ENCODE measurements around the gene CLUH.
"Not testable (repeated sequence)": the region's sequence is repeated elsewhere in the genome, so short reads cannot be mapped to it uniquely, and the experiment has no call there.

Gene CLUH

DNA sequence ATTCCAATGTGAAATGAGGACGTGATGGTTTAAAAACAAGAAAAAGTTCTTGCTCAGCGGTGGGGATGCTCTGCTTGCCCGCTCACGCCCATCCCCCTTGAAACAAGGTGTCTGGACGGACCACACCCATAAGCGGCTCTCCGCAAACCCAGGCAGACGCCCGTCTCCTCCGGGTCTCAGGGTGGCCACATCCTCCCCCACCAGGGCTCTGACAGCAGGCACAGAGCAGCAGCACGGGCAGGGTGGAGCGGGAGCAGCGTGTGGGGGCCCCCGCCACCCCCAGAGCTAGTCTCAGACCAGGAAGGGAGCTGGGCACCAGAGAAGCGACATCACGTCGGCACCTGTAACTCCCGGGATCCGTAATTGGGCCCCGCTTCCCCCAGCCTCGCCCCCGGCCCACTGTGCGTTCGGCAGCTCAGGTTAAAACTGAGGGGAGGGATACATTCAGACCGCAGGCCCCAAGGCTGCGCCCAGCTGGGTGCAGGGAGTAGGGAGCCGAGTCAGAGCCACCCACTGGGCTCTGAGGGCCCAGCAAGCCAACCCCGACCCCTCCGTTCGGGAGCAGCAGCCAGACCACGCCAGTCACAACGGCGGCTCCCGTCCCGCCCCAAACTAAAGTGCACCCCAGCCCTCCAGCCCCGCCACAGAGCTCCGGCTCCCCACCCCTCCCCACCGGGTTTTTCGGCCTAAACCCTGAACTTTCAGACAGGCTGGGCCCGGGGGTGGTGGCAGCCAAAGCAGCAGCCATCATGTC is 22.0 kb downstream of the CLUH start:
- DNase-seq (ENCODE audit: extremely low read depth in 1 of 2, low read depth in 1 of 2): no peak

DNA sequence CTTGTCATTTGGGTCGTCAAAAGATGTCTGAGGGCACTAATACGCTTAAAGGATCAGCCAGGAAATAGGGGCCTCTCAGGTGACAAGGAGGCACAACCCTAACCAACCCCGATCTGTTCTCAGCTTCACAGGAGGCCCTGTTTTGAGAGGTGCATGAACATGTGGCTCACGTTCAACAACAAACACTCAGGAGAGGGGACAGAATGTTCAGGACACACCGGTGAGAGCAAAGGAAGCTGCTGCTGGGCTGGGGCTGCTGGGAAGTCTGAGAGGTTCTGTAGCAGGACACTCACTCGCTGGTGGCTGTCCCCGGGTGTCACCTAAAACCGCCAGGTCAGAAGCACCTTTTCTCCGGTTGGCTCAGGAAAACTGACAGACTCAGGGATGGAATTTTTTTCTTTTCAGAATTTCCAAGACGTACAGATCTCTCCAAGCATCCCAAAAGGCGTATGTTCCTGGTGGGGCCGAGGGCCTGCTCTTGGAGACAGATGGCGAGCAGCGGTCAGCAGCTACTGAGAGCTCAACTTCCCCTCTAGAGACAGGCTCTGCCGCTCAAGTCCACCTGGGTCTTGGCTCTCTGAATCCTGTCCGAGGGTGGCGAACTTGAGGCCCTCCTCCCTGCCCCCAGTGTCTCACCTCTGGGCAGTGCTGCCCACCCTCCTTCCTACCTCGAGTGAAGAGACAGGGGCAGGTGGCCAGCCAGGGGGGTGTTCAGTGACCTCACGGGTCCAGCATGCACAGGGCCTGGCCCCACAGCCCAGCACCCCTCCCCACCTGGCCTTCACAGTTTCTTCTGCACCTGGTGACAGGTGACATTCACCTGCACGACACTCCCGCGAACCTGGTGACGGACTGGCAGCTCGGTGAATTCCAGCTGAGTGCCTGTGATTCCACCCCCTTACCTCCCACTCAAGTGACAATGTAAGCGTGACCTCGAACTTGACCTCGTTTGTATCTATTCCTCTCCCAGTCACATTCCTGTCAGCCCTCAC is 22.9 kb downstream of the CLUH start:
- no peak for DNase-seq (ENCODE audit: extremely low read depth in 1 of 2, low read depth in 1 of 2)

DNA sequence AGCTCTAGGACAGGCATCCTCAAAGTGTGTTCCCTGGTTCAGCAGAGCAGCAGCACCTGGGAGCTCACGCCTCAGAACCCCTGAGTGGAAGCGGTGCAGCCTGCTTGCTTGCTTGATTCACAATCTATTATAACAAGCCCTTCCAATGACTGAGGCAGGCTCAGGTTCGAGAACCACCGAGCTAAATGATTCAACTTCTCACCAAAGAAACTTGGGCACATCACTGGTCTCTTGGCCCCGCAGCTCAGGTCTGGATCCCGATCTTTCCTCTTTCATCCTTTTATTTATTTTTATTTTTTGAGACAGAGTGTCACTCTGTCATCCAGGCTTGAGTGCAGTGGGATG is 24.5 kb downstream of the CLUH start:
- no peak for DNase-seq (ENCODE audit: extremely low read depth in 1 of 2, low read depth in 1 of 2)

DNA sequence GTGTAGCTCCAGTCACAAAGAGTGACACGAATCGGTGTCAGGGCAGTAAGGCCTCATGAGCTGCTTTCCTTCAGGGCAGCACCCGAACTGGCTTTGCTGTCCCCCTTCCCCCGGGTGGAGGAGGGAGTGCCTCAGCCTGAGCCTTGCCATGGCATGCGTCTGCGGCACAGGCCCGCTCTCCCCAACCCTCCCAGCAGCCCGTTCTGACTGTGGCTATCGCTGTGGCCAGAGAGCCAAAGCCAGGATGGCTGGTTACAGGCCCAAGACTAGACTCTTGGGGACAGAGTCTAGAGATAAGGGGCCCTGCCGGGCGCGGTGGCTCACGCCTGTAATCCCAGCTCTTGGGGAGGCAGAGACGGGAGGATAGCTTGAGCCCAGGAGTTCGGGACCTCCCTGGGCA is 25.9 kb downstream of the CLUH start:
- no peak for DNase-seq (ENCODE audit: extremely low read depth in 1 of 2, low read depth in 1 of 2)

DNA sequence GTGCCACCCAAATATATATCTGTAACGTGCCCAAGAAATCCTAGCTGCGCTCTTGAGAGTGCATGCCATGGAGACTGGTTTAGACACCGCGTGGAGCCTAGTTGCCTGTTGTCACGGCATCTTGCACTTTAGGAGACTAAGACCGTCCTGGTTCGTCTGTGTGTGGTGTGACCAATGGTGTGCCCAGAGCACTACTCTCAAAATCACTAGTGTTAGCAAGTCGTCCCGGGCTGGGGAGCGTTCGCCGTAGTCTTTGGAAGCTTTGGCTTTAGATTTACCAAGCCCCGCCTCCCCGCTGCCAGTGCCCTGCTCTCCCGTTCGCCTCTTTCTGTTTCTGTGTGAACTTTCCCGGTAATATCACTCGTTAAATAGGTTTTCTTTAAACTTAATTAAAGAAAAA is 27.0 kb downstream of the CLUH start:
- DNase-seq (ENCODE audit: extremely low read depth in 1 of 2, low read depth in 1 of 2): no peak

DNA sequence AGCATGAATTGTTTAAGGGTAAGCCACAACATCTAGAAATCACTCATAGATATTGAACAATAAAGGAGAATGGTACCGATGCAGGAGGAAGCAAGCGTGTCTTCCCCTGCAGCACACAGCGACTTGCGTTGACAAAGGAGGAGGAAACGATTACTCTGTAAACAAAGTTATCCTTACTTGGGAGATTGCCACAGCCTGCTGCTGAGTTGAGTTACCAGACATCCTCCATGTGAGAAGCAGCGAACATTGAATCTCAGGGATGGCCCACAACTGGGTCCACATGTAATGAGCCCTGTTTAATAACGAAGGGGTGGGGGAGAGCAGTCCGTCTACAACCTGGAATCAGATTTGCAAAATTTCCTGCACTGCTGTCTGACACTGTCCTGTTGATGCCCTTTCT is 27.7 kb downstream of the CLUH start:
- DNase-seq (ENCODE audit: extremely low read depth in 1 of 2, low read depth in 1 of 2): no peak

DNA sequence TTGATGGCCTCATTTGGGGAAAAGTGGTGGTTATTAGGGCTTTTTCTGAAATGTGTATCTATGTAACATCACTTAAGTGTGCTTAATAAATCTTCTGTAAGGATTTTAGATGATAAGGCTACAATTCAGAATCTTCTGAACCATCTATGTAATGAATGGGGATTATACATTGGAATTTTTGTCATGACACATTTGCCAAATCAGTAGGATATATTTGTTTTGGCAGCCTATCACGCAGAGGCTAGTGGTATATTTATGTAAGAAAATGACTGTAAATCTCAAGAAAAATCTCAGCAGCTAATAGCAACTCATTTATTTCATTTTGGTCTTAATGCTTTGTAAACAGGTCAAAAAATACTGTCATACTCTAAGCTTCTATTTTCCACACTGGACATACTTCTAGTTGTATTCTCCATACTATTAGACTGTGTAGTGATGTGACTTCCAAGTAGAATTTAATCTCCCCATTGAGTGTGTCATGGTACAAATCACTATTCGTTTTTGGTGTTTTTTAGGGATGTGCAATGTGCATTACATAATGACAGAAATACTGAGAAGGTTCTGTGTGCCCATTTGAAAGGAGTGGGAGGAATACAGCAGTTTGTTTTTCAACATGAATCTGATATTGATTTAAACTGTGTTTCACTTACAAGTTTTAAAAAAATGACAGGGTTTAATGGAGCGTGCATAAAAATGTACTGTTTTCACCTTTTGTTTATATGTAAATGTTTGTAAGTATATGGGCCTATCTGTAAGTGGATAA is 29.2 kb downstream of the CLUH start:
- DNase-seq (ENCODE audit: extremely low read depth in 1 of 2, low read depth in 1 of 2): no peak

DNA sequence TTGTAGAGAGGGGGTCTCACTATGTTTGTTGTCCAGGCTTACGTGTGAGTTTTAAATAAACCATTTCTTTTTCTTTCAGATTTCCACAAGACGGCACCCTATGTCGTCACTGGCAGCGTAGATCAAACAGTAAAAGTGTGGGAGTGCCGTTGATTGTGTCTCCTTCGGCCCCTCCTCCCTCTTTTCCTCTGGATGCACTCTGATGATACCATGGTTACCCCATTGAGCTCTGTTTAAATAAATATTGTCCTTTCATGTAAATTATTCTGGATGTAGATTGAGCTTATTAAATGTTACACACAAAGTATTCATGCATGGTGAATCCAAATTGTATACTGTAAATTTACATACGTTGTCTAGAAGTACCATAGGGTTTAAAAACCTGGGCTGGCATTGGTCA is 29.9 kb downstream of the CLUH start:
- no peak for DNase-seq (ENCODE audit: extremely low read depth in 1 of 2, low read depth in 1 of 2)

DNA sequence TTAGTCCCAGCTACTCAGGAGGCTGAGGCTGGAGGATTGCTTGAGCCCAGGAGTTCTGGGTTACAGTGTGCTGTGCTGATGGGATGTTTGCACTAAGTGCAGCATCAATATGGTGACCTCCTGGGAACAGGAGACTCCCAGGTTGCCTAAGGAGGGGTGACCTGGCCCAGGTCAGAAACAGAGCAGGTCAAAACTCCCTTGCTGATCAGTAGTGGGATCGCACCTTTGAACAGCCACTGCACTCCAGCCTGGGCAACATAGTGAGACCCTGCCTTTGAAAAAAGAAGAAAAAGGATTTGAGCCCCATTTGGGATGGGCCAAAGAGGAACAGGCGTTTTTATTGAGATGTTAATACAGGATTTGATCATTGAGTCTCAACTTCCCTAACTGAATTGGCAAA is 30.6 kb downstream of the CLUH start:
- DNase-seq (ENCODE audit: extremely low read depth in 1 of 2, low read depth in 1 of 2): no peak

DNA sequence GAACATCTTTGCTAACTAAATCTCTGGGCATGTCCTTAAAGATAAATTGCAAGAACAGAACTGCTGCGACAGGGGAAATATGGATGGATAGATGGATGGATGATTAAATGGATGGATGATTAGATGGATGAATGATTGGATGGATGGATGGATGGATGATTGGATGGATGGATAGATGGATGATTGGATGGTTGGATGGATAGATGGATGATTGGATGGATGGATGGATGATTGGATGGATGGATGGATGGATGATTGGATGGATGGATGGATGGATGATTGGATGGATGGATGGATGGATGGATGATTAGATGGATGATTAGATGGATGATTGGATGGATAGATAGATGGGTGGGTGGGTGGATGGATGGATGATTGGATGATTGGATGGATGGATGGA is 32.3 kb downstream of the CLUH start:
- DNase-seq (ENCODE audit: extremely low read depth in 1 of 2, low read depth in 1 of 2): not testable (repeated sequence)

DNA sequence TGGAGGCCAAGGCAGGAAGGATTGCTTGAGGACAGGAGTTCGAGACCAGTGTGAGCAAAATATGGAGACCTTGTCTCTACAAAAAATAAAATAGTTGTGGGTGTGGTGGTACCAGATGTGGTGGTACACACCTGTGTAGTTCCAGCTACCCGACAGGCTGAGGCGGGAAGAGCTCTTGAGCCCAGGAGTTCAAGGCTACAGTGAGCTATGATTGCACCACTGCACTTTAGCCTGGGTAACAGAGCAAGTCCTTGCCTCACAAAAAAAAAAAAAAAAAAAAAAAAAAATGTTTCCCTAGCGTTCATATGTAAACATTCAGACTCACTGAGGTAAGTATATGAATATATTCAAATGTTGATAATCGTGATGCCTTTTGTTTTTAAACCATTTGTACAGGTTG is 39.5 kb downstream of the CLUH start:
- no peak for DNase-seq (ENCODE audit: extremely low read depth in 1 of 2, low read depth in 1 of 2)

DNA sequence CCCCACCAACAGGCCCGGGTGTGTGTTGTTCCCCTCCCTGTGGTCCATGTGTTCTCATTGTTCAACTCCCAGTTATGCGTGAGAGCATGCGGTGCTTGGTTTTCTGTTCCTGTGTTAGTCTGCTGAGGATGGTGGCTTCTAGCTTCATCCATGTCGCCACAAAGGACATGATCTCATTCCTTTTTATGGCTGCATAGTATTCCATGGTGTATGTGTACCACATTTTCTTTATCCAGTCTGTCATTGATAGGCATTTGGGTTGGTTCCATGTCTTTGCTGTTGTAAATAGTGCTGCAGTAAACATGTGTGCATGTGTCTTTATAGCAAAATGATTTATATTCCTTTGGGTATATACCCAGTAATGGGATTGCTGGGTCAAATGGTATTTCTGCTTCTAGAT is 51.2 kb downstream of the CLUH start:
- not testable (repeated sequence) for DNase-seq (ENCODE audit: extremely low read depth in 1 of 2, low read depth in 1 of 2)

DNA sequence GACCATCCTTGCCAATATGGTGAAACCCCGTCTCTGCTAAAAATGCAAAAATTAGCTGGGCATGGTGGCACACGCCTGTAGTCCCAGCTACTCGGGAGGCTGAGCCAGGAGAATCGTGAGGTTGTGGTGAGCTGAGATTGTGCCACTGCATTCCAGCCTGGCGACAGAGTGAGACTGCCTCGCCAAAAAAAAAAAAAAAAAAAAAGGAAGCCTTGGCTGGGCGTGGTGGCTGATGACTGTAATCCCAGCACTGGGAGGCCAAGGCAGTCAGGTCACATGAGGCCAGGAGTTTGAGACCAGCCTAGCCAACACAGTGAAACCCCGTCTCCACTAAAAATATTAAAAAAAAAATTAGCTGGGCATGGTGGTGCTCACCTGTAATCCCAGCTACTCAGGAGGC is 52.2 kb downstream of the CLUH start:
- not testable (repeated sequence) for DNase-seq (ENCODE audit: extremely low read depth in 1 of 2, low read depth in 1 of 2)

DNA sequence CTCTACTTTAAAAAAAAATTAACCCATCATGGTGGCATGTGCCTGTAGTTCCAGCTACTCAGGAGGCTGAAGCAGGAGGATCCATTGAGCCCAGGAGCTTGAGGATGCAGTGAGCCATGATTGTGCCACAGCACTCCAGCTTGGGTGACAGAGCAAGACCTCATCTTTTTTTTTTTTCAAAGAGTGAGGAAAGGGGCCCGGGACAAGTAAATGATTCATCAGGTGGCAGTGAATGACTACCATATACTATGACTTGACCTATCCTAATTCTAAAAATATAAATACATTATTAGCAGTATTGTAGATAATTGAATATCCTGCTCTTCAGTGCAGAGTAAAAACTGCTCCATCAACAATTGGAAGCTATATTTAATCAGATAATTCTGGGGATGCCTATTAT is 55.3 kb downstream of the CLUH start:
- no peak for DNase-seq (ENCODE audit: extremely low read depth in 1 of 2, low read depth in 1 of 2)

DNA sequence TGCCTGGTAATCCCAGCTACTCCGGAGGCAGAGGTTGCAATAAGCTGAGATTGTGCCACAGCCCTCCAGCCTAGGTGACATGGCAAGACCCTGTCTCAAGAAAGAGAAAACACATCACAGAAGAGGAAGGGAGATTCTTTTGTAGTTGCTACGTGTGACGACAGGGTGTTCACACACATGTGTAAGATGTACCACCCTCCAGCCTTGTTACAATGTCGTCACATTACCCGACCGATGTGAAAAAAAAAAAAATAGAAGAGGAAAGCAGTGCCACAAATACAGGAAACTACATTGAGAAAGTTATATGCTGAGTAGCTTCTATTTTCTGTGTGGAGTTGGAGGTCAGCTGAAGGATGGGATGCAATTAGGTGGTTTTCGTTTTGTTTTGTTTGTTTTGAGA is 56.0 kb downstream of the CLUH start:
- no peak for DNase-seq (ENCODE audit: extremely low read depth in 1 of 2, low read depth in 1 of 2)

DNA sequence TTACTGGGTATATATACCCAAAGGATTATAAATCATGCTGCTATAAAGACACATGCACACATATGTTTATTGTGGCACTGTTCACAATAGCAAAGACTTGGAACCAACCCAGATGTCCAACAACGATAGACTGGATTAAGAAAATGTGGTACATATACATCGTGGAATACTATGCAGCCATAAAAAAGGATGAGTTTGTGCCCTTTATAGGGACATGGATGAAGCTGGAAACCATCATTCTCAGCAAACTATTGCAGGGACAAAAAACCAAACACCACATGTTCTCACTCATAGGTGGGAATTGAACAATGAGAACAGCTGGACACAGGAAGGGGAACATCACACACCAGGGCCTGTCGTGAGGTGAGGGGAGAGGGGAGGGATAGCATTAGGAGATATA is 58.7 kb downstream of the CLUH start:
- not testable (repeated sequence) for DNase-seq (ENCODE audit: extremely low read depth in 1 of 2, low read depth in 1 of 2)

DNA sequence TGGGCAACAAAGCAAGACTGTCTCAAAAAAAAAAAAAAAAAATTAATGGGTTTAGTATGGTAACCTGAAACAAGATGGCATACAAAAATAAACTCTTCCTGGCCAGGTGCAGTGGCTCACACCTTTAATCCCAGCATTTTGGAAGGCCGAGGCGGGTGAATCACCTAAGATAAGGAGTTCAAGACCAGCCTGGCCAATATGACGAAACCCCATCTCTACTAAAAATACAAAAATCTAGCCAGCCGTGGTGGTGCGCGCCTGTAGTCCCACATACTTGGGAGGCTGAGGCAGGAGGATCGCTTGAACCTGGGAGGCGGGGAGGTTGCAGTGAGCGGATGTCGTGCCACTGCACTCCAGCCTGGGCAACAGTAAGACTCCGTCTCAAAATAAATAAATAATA is 62.4 kb downstream of the CLUH start:
- no peak for DNase-seq (ENCODE audit: extremely low read depth in 1 of 2, low read depth in 1 of 2)

DNA sequence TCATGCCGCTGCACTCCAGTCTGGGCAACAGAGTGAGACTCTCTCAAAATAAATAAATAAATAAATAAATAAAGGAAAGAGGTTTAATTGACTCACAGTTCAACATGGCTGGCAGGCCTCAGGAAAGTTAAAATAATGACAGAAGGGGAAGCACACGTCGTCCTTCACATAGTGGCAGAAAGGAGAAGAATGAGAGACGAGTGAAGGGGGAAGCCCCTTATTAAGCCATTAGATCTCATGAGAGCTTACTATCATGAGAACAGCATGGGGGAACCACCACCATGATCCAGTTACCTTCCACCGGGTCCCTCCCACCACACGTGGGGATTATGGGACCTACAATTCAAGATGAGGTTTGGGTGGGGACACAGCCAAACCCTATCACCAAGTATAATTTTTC is 63.6 kb downstream of the CLUH start:
- DNase-seq (ENCODE audit: extremely low read depth in 1 of 2, low read depth in 1 of 2): no peak

DNA sequence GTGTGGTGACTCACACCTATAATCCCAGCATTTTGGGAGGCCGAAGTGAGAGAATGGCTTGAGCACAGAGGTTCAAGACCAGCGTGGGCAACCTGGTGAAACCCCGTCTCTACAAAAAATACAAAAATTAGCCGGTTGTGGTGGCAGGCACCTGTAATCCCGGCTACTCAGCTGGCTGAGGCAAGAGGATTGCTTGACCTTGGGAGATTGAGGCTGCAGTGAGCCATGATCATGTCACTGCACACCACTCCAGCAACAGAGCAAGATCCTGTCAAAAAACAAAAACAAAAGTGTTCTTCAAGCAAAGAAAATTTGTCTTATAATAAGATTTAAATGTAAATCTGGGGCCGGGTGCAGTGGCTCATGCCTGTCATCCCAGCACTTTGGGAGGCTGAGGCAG is 66.6 kb downstream of the CLUH start:
- DNase-seq (ENCODE audit: extremely low read depth in 1 of 2, low read depth in 1 of 2): no peak

All from stimulated activated CD8-positive, alpha-beta memory T cell treated with anti-CD3 and anti-CD28 coated beads, Interleukin-7, amount 100 ng/mL, for 48 hours (primary cell).